OCI-LY7 (cell line): Measurements from ENCODE around the gene PDE6H.

Experiments
- CTCF ChIP-seq: fragments of 200-600 bp; sonication (generic); conservative IDR thresholded peaks from 2 replicates; pipeline ENCODE4 v1.5.1; 2014; ENCODE audit warnings: mild to moderate bottlenecking, antibody characterized with exemption, low read length, moderate library complexity, mixed read lengths
- EZH2phosphoT487 ChIP-seq: fragments of 200-600 bp; sonication (generic); IDR thresholded peaks from 2 replicates; pipeline ENCODE4 v1.6.1; 2018; ENCODE audit warnings: low read depth, borderline replicate concordance, mild to moderate bottlenecking, mixed run types, antibody characterized with exemption, low read length, moderate library complexity, mixed read lengths

DNA sequence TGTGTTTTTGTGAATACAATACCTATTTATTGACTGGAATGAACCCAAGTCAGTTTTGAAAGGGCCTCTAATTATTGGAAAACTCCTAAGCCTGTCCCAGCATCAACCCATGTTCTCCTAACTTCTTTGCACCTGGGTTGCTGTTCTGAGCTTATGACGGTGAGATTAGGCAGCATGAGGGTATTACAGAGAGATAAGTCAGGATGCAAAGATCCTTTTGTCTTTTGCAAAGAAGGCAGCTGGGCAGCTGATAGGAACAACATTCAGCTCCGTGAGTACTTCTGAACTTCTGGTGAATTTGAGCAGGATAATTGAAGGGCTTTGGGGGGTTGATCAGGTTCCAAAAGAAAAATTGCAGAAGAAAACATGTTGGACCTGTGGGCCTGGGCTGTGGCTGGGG lies at the start of gene PDE6H:
- no peak for TF ChIP-seq CTCF
- no peak for TF ChIP-seq EZH2phosphoT487
